Endothelial cell of umbilical vein (primary cell): ENCODE data around the gene ADCYAP1R1.

ENCODE experiments used
- CTCF ChIP-seq, 2 donors: IDR thresholded peaks; 1 replicate in 1 of 2; 2 replicates in 1 of 2; pipeline ENCODE4 v1.5.1; 2011; ENCODE audit warnings: low read length in 2 of 2, mild to moderate bottlenecking in 2 of 2, moderate library complexity in 2 of 2, control low read depth in 1 of 2, inconsistent platforms in 1 of 2, low read depth in 1 of 2; ENCODE audit not compliant: insufficient read depth in 1 of 2; ENCODE audit errors: extremely low read depth in 1 of 2
- EZH2 ChIP-seq: IDR thresholded peaks from 2 replicates; pipeline ENCODE4 v1.6.1; 2012; ENCODE audit warnings: borderline replicate concordance, low read depth, mild to moderate bottlenecking, moderate library complexity, low read length, inconsistent platforms; ENCODE audit not compliant: severe bottlenecking
- FOS ChIP-seq: IDR thresholded peaks from 2 replicates; pipeline ENCODE4 v1.6.1; 2011; ENCODE audit warnings: mild to moderate bottlenecking, low read length, moderate library complexity, borderline replicate concordance; ENCODE audit not compliant: insufficient read depth
- GATA2 ChIP-seq: IDR thresholded peaks from 2 replicates; pipeline ENCODE4 v1.7.0; 2011; ENCODE audit warnings: low read depth, mild to moderate bottlenecking, moderate library complexity, mixed read lengths, low read length; ENCODE audit not compliant: insufficient read length, insufficient read depth
- JUN ChIP-seq: IDR thresholded peaks from 2 replicates; pipeline ENCODE4 v1.6.1; 2011; ENCODE audit warnings: borderline replicate concordance, low read depth; ENCODE audit not compliant: insufficient read length, insufficient read depth
- MAX ChIP-seq: IDR thresholded peaks from 2 replicates; pipeline ENCODE4 v1.6.1; 2011; ENCODE audit not compliant: insufficient read depth, insufficient read length
- POLR2A ChIP-seq: IDR thresholded peaks from 2 replicates; pipeline ENCODE4 v1.6.1; 2012; ENCODE audit warnings: low read depth, mild to moderate bottlenecking, control low read depth, low read length
- POLR2AphosphoS5 ChIP-seq: IDR thresholded peaks from 2 replicates; pipeline ENCODE4 v1.6.1; 2012; ENCODE audit warnings: low read depth, mild to moderate bottlenecking, control low read depth, low read length, moderate library complexity; ENCODE audit not compliant: insufficient read depth

GRCh38 chr7:31093282-31093681, 41.2 kb downstream of the ADCYAP1R1 start:
- TF ChIP-seq CTCF (IDR thresholded peaks at IDR 0.05; ENCODE audit: extremely low read depth in 1 of 2, insufficient read depth in 1 of 2, low read depth in 1 of 2, low read length in 2 of 2) (no peak), GATA2 (no peak), EZH2 (no peak), POLR2A (no peak), MAX (no peak), POLR2AphosphoS5 (no peak), FOS (no peak), JUN (no peak)
